ENCODE measurements around the gene LRMDA.

The LRMDA gene

GRCh38 chr10:76306856-76307255 lies 875.4 kb downstream of the LRMDA start:
- no peak for DNase-seq (ENCODE audit: low spot score)

- DNase-seq (ENCODE audit: low spot score) = no peak
Observed at GRCh38 chr10:76309070-76309469, 877.6 kb downstream of the LRMDA start.

- DNase-seq (ENCODE audit: low spot score) = no peak
Observed at GRCh38 chr10:76309741-76310587, 878.5 kb downstream of the LRMDA start.

- DNase-seq (ENCODE audit: low spot score) = no peak
Observed at GRCh38 chr10:76310588-76311080, 879.2 kb downstream of the LRMDA start.

- DNase-seq (ENCODE audit: low spot score) = no peak
Observed at GRCh38 chr10:76311752-76312636, 880.6 kb downstream of the LRMDA start.

GRCh38 chr10:76315240-76315639 lies 883.8 kb downstream of the LRMDA start:
- no peak for DNase-seq (ENCODE audit: low spot score)

- no peak for DNase-seq (ENCODE audit: low spot score)
Observed at GRCh38 chr10:76316234-76316633, 884.8 kb downstream of the LRMDA start.

GRCh38 chr10:76317078-76317477 lies 885.7 kb downstream of the LRMDA start:
- DNase-seq (ENCODE audit: low spot score) = no peak

- DNase-seq (ENCODE audit: low spot score) = no peak
Observed at GRCh38 chr10:76318211-76318610, 886.8 kb downstream of the LRMDA start.

- no peak for DNase-seq (ENCODE audit: low spot score)
Observed at GRCh38 chr10:76319661-76320060, 888.2 kb downstream of the LRMDA start.

- no peak for DNase-seq (ENCODE audit: low spot score)
Observed at GRCh38 chr10:76324283-76324682, 892.9 kb downstream of the LRMDA start.

- DNase-seq (ENCODE audit: low spot score) = no peak
Observed at GRCh38 chr10:76327441-76327840, 896.0 kb downstream of the LRMDA start.

GRCh38 chr10:76328348-76328747 lies 896.9 kb downstream of the LRMDA start:
- DNase-seq (ENCODE audit: low spot score) = no peak

- no peak for DNase-seq (ENCODE audit: low spot score)
Observed at GRCh38 chr10:76329891-76330575, 898.6 kb downstream of the LRMDA start.

GRCh38 chr10:76331742-76332141 lies 900.3 kb downstream of the LRMDA start:
- DNase-seq (ENCODE audit: low spot score) = no peak

- no peak for DNase-seq (ENCODE audit: low spot score)
Observed at GRCh38 chr10:76333326-76333725, 901.9 kb downstream of the LRMDA start.

GRCh38 chr10:76333796-76334195 lies 902.4 kb downstream of the LRMDA start:
- DNase-seq (ENCODE audit: low spot score) = no peak

- no peak for DNase-seq (ENCODE audit: low spot score)
Observed at GRCh38 chr10:76334255-76334654, 902.8 kb downstream of the LRMDA start.

GRCh38 chr10:76336213-76336963 lies 905.0 kb downstream of the LRMDA start:
- DNase-seq (ENCODE audit: low spot score) = no peak

- no peak for DNase-seq (ENCODE audit: low spot score)
Observed at GRCh38 chr10:76337641-76338040, 906.2 kb downstream of the LRMDA start.

- DNase-seq (ENCODE audit: low spot score) = no peak
Observed at GRCh38 chr10:76338187-76338586, 906.8 kb downstream of the LRMDA start.

- no peak for DNase-seq (ENCODE audit: low spot score)
Observed at GRCh38 chr10:76341740-76342139, 910.3 kb downstream of the LRMDA start.
